Body of pancreas (tissue), 4 donors: ENCODE results near the gene RBM7. TPM values are rescaled to one million over a fixed set of nuclear protein-coding genes. Genes with fewer than 3 reads are reported as not detected.

Experiments
- ATAC-seq: fragments of 150-250 bp; one replicate; pipeline ENCODE4 v1.9.1; 2016
- DNase-seq, 4 donors: peaks; one replicate each; pipeline ENCODE4 v3.0.0-alpha.2; 2019
- H3K27ac ChIP-seq, 4 donors: fragments of 200-600 bp; sonication (generic); 1 replicate in 3 of 4; 2 replicates in 1 of 4; pipeline versions ENCODE4 v1.5.1 to v1.6.1; 2016 to 2019; ENCODE audit warnings: mild to moderate bottlenecking in 1 of 4, mixed read lengths in 1 of 4, moderate library complexity in 1 of 4
- H3K27me3 ChIP-seq, 2 donors: fragments of 200-600 bp; sonication (generic); one replicate each; pipeline ENCODE4 v1.6.0; 2016; ENCODE audit warnings: mild to moderate bottlenecking in 1 of 2
- H3K36me3 ChIP-seq, 2 donors: fragments of 200-600 bp; sonication (generic); replicated peaks in 1 of 2; 2 replicates each; pipeline ENCODE4 v1.5.1; 2016; ENCODE audit warnings: low read depth in 2 of 2; ENCODE audit not compliant: insufficient read depth in 1 of 2
- H3K4me1 ChIP-seq: fragments of 200-600 bp; sonication (generic); one replicate; pipeline ENCODE4 v1.6.0; 2016
- H3K4me3 ChIP-seq, 2 donors: fragments of 200-600 bp; sonication (generic); 1 replicate in 1 of 2; 2 replicates in 1 of 2; pipeline ENCODE4 v1.5.1; 2016 to 2019
- H3K9me3 ChIP-seq, 3 donors: fragments of 200-600 bp; sonication (generic); 1 replicate in 2 of 3; 2 replicates in 1 of 3; pipeline ENCODE4 v1.5.1; 2016
- CTCF ChIP-seq, 7 experiments: fragments of 450-650 bp in 4 of 7; fragments of 200-600 bp in 3 of 7; sonication (generic) in 3 of 7; IDR thresholded peaks; one replicate each; pipeline ENCODE4 v1.5.1; 2016 to 2019; ENCODE audit warnings: antibody characterized with exemption in 7 of 7
- POLR2A ChIP-seq, 3 donors: fragments of 450-650 bp; IDR thresholded peaks; one replicate each; pipeline ENCODE4 v1.6.1; 2016; ENCODE audit warnings: antibody characterized with exemption in 3 of 3, mild to moderate bottlenecking in 2 of 3
- WGBS, 2 donors: methylation state at CpG; one replicate each; pipeline ENCODE4 v1.1.5; 2017; 5-methylcytosine and 5-hydroxymethylcytosine counted together
- intact Hi-C: fragments of 100-400 bp; cut with DNase I; formaldehyde crosslinking; loops from one replicate; pipeline ENCODE4 v1.15.1; 2023
- total RNA-seq, 2 donors: library from RNA; depleted of rRNA; stranded (reverse); fragments of >200 nt; gene quantifications; one replicate each; pipeline ENCODE4 v1.1.0, GENCODE V29; 2016

RBM7 gene
- total RNA-seq, 2 donors from 2014 or later = 7.6 to 9.6 TPM

GRCh38 chr11:114398303-114398920, 2.1 kb upstream of the RBM7 start:
- WGBS, 2 donors = 46 to 49% methylated on average over 4 of the region's 4 CpGs

GRCh38 chr11:114399490-114400215, 813 bp upstream of the RBM7 start:
- Histone ChIP-seq H3K36me3 (no peaks in the 10 kb centered on the region), H3K9me3 (peaks cover 0 to 3% (median 0%) of the 10 kb centered on the region in 3 donors), H3K4me3 (peak overlapping the region; percentile 18 to 49), H3K27ac (peak overlapping the region; percentile 96 to 99 (median 98)), H3K27me3 (no peaks in the 10 kb centered on the region), H3K4me1 (peaks cover 31% of the 10 kb centered on the region)
- ATAC-seq (peak; percentile 64), DNase-seq (peak; percentile 69 to 81 (median 78))
- 2 to 4% methylated on average over 16 to 29 of the region's 29 CpGs for WGBS, 2 donors
- TF ChIP-seq POLR2A (IDR thresholded peaks at IDR 0.05) (peak in 1 of 3 donors; percentile 63), CTCF (IDR thresholded peaks at IDR 0.05) (peak in 1 of 7 experiments; percentile 8)
- intact Hi-C loops = no loop called here

More at GRCh38 chr11:114398303-114398920, 2.1 kb upstream of the RBM7 start:
- TF ChIP-seq CTCF (IDR thresholded peaks at IDR 0.05) (no peak), POLR2A (IDR thresholded peaks at IDR 0.05) (no peak)
- intact Hi-C loops = no loop called here
- ATAC-seq = no peak
- Histone ChIP-seq H3K9me3 (peaks cover 0 to 3% (median 0%) of the 10 kb centered on the region in 3 donors), H3K27me3 (no peaks in the 10 kb centered on the region), H3K27ac (no peak overlapping the region), H3K36me3 (no peaks in the 10 kb centered on the region), H3K4me3 (no peak overlapping the region), H3K4me1 (peaks cover 31% of the 10 kb centered on the region)
- no peak for DNase-seq

- H3K4me3 ChIP-seq = peak overlapping the region; percentile 49 to 75
- no peak for ATAC-seq
- peak overlapping the region; percentile 96 to 99 (median 98) for H3K27ac ChIP-seq
- TF ChIP-seq CTCF (IDR thresholded peaks at IDR 0.05) = peak in 1 of 7 experiments; percentile 13
- TF ChIP-seq POLR2A (IDR thresholded peaks at IDR 0.05) = no peak
- peaks cover 0 to 3% (median 0%) of the 10 kb centered on the region in 3 donors for H3K9me3 ChIP-seq
- H3K27me3 ChIP-seq = no peaks in the 10 kb centered on the region
- intact Hi-C loops = no loop called here
- peaks cover 0 to 2% of the 10 kb centered on the region in 2 donors for H3K36me3 ChIP-seq
- no peak for DNase-seq
- peaks cover 31% of the 10 kb centered on the region for H3K4me1 ChIP-seq
- WGBS, 2 donors = 0 to 1% methylated on average over 4 to 8 of the region's 8 CpGs
Measured at GRCh38 chr11:114400915-114401223, 403 bp downstream of the RBM7 start.

- peaks cover 0 to 7% of the 10 kb centered on the region in 2 donors for H3K36me3 ChIP-seq
- intact Hi-C loops = no loop called here
- 0 to 1% methylated on average over 4 of the region's 4 CpGs for WGBS, 2 donors
- H3K27ac ChIP-seq = peak overlapping the region in 3 of 4 donors; percentile 96 to 99 (median 98)
- H3K27me3 ChIP-seq = no peaks in the 10 kb centered on the region
- H3K9me3 ChIP-seq = peaks cover 0 to 3% (median 0%) of the 10 kb centered on the region in 3 donors
- TF ChIP-seq CTCF (IDR thresholded peaks at IDR 0.05) (no peak), POLR2A (IDR thresholded peaks at IDR 0.05) (no peak)
- H3K4me1 ChIP-seq = peaks cover 31% of the 10 kb centered on the region
- no peak overlapping the region for H3K4me3 ChIP-seq
- ATAC-seq (no peak), DNase-seq (no peak)
Measured at GRCh38 chr11:114401311-114401710, 845 bp downstream of the RBM7 start.
